Left colon (tissue), 2 donors: Measurements from ENCODE around the gene PGGHG. TPM values are rescaled to one million over a fixed set of nuclear protein-coding genes. Genes with fewer than 3 reads are reported as not detected.
A peak's percentile ranks its signal among the peaks of the same experiment; 100 is the strongest.
"Not testable (repeated sequence)": the region's sequence is repeated elsewhere in the genome, so short reads cannot be mapped to it uniquely, and the experiment has no call there.

Experiments used
- ATAC-seq: fragments of 200-7000 bp; cut with Tn5 transposase; one replicate; pipeline ENCODE4 v1.9.1; 2020; ENCODE audit warnings: mild to moderate bottlenecking, moderate library complexity
- DNase-seq, 2 donors: peaks; one replicate each; pipeline ENCODE4 v3.0.0-alpha.2; 2020
- intact Hi-C, 2 donors: fragments of 100-400 bp; cut with DNase I in 1 of 2; cut with micrococcal nuclease in 1 of 2; formaldehyde crosslinking; loops; one replicate each; pipeline versions ENCODE4 v1.11.2 to v1.14.0; 2022; cut with DNase I, micrococcal nuclease
- total RNA-seq, 2 donors: library from RNA; stranded (reverse); fragmentation: NEBNext Ultra II Directional; extraction: Animal tissue kit (Norgen Biotek cat#: 25700); gene quantifications; one replicate each; pipeline ENCODE4 v1.2.1, GENCODE V29; 2021
- donor health status: DM: no; HTN: no; CAD: no.
- donor health status: DM: yes; HTN: yes; CAD: no.

PGGHG gene
- total RNA-seq, 2 donors from 2014 or later = 18.8 to 20.6 TPM

GRCh38 chr11:282171-282570 lies 6.8 kb upstream of the PGGHG start:
- ATAC-seq = no peak
- intact Hi-C loops = no loop called here
- DNase-seq = peak in 1 of 2 donors; percentile 4

DNA sequence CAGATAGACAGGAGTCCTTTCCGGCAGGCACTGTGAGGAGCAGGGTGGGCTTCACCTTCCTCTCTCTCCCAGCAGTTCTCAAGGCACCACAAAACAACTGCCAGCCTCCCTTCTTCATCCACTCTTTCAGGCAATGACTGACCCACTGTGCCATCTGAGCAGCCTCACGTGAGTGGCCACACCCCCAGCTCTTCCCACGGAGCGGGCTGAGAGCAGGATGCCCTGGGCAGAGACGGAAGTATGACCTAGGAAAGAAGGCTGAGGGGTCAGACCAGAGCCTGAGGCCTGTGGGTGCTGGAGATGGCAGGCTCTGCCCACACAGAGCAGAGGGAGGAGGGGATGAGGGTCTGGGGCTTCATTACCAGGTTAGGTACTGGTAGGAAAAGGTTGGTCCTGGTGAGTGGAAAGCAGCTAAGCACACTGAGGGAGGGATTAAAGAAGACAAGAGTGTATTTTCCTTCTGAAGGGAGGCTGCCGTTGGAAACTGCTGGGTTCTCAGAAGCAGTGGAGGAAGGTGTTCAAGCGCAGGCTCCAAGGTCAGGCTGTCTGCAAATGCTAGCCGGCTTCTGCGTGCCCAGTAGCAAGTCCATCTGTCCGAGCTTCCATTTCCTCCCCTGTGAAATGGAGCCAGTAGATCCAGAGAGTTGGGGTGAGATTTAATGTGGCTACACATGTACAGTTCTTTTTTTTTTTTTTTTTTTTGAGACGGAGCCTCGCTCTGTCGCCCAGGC lies 6.1 kb upstream of the PGGHG start:
- peak; percentile 3 to 21 for DNase-seq
- intact Hi-C loops = no loop called here

GRCh38 chr11:283405-284104 lies 5.4 kb upstream of the PGGHG start:
- DNase-seq = peak in 1 of 2 donors; percentile 3
- ATAC-seq = no peak
- intact Hi-C loops = no loop called here

More for the DNA sequence above, 6.1 kb upstream of the PGGHG start:
- no peak for ATAC-seq

GRCh38 chr11:284105-285020 lies 4.6 kb upstream of the PGGHG start:
- intact Hi-C loops = no loop called here

GRCh38 chr11:285021-285893 lies 3.7 kb upstream of the PGGHG start:
- ATAC-seq (no peak), DNase-seq (peak; percentile 3 to 20)

More at GRCh38 chr11:284105-285020, 4.6 kb upstream of the PGGHG start:
- ATAC-seq (no peak), DNase-seq (peak; percentile 9 to 25)

GRCh38 chr11:285894-286220 lies 3.1 kb upstream of the PGGHG start:
- intact Hi-C loops = no loop called here
- ATAC-seq (no peak), DNase-seq (peak in 1 of 2 donors; percentile 3)

More at GRCh38 chr11:285021-285893, 3.7 kb upstream of the PGGHG start:
- intact Hi-C loops = no loop called here

DNA sequence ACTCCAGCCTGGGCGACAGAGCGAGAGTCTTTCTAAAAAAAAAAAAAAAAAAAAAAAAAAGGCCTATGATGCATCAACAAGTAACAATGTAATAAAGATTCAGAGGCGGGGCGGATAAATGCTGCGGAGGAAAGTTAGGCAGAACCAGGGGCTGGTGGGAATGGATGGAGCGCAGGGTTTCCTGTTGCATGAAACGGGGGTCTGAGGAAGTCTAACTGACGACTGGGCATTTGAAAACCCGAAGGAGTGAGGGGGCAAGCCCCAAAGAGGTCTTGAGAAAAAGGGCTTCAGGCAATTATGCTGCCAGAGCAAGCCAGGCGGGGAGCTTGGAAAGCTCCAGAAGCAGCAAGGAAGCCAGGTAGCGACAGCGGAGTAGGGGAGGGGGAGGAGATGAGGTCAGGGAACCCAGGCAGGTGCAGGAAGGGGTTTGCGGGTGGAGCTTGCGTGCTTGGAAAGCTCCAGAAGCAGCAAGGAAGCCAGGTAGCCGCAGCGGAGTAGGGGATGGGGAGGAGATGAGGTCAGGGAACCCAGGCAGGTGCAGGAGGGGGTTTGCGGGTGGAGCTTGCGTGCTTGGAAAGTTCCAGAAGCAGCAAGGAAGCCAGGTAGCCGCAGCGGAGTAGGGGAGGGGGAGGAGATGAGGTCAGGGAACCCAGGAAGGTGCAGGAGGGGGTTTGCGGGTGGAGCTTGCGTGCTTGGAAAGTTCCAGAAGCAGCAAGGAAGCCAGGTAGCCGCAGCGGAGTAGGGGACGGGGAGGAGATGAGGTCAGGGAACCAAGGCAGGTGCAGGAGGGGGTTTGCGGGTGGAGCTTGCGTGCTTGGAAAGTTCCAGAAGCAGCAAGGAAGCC lies 1.7 kb upstream of the PGGHG start:
- ATAC-seq, intact Hi-C loops: not testable (repeated sequence)
- DNase-seq = peak; percentile 27 to 60

- ATAC-seq (peak; percentile 29), DNase-seq (peak; percentile 32 to 43)
- intact Hi-C loops = no loop called here
Measured at GRCh38 chr11:287821-288477, 977 bp upstream of the PGGHG start.

DNA sequence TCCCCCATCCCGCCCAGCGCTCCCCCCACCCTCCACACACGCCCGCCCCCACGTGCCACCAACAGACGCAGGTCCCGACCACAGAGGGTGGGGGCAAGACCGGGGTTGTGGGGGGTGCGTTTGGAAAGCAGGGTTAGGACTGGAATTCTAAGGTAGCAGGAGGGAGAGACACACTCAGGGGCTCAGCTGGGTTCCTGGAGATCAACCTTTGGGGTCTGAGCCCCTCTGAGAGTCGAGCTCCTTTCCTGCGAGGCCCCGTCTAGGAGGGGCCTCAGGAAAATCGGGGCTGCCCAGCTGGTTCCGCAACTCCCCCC lies 429 bp downstream of the PGGHG start:
- ATAC-seq (peak; percentile 0), DNase-seq (peak in 1 of 2 donors; percentile 27)
- intact Hi-C loops = no loop called here

DNA sequence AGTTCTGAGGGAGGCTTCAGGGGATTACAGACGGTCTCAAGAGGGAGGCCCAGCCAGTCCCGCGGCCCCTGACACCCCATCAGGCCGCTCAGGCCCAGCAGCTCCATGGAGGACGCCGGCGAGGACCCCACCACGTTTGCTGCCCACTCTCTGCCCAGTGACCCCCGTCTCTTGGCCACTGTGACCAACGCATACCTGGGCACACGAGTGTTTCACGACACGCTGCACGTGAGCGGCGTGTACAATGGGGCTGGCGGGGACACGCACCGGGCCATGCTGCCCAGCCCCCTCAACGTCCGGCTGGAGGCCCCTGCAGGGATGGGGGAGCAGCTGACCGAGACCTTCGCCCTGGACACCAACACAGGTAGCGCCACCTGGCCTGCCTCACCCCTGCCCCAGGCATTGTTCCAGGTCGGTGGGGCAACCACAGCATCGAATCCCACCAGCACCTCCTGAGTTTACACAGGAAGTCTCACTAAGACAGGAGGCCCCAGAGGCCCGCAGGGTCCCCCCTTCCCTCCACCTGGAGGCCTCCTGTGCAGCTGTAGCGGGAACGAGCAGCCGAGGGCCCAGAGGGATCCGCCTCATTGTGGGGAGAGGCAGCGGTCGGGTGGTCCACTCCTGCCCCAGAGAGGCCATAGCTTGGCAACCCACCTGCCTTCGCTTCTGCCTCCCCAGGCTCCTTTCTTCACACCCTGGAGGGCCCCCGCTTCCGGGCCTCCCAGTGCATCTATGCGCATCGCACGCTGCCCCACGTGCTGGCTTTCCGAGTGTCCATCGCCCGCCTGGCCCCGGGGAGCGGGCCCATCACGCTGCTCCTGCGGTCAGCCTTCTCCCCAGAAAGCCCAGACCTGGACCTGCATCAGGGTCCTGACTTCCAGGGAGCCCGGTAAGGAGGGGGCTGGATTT lies 1.0 kb downstream of the PGGHG start:
- intact Hi-C loops = no loop called here
- no peak for ATAC-seq
- DNase-seq = peak; percentile 20 to 28

GRCh38 chr11:290621-291231 lies 1.8 kb downstream of the PGGHG start:
- ATAC-seq = no peak
- intact Hi-C loops = no loop called here
- DNase-seq = peak; percentile 8 to 20

DNA sequence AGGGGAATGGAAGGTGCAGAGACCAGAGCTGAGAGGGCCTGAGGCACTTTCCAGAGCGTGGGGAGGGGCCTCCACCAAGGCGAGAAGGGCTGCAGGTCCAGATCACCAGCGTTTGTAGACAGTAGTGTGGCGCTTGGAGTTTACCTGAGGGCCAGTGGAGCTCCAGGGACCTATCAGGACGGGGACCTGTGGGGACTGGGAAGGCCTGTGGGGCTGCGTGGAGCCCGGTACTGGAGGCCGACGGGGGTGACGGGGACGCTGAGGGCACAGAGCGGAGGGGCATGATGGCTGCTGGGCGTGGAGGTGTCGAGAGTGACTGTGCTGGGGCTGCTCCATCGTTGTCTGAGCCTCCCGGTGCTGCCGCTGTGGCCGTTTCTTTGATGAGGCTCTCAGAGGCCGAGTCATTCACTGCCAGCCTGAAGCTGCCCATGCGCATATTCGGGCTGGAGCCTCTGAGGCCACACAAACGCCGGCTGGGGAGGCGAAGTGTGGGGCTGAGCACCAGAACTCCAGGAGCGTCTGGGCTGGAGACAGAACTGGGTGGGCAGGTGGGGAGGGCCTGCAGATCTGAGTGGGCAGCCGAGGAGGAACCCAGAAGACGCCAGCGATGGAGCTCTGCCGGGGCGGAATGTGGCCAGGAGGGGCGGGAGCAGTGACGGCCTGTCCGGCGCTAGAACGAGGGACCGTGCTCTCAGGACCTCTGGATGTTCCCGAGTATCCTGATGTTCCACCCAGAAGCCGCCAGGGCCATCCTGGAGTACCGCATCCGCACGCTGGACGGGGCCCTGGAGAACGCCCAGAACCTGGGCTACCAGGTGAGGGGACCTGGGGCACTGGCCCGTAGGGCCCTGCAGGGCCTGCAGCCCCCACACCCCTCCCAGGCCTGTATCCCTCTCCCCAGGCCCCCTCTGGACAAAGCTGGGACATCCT lies 2.6 kb downstream of the PGGHG start:
- ATAC-seq (no peak), DNase-seq (peak in 1 of 2 donors; percentile 25)
- intact Hi-C loops = no loop called here

DNA sequence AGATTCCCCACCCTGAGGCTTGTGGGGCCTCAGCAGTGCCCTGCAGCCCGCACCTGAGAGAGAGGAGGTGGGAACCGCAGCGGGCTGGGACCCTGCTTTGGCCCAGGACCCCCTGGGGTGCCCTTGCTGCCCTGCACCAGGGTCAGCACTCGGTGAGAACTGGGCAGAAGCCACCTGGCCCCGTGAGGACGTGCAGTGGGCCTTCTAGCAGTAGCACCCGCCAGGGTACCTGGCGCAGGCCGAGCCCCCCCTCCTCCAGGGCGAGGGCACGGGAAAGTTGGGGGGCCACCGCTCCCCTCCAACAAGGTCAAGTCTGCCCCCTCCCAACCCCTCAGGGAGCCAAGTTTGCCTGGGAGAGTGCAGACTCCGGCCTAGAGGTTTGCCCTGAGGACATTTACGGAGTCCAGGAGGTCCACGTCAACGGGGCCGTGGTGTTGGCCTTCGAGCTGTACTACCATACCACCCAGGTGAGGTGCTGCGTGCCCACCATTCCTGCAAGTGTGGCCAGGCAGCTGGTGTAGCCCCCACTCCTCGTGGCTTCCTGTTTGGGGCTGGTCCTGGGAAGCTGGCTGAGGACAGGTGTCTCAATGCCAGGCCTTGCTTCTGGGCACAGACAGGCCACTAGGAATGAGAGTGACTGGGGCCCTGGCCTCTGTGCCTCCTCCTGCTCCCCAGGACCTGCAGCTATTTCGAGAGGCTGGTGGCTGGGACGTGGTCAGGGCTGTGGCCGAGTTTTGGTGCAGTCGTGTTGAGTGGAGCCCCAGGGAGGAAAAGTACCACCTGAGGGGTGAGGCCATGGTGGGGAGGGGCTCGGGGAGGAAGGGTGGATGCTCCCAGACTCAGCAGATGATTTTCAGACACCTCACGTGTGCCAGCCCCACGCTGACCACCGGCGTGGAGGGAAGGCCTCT lies 3.5 kb downstream of the PGGHG start:
- intact Hi-C loops = no loop called here
- ATAC-seq (no peak), DNase-seq (peak; percentile 5 to 29)
